Transverse colon (tissue), 3 donors: ENCODE data around the gene KIF2C.

Source experiments
- CTCF ChIP-seq, 5 experiments: fragments of 200-600 bp in 3 of 5; fragments of 450-650 bp in 2 of 5; sonication (generic) in 3 of 5; IDR thresholded peaks; 1 replicate in 2 of 5; 2 replicates in 3 of 5; pipeline ENCODE4 v1.5.1; 2016 to 2017; ENCODE audit warnings: antibody characterized with exemption in 5 of 5, inconsistent platforms in 3 of 5, mild to moderate bottlenecking in 2 of 5, moderate library complexity in 1 of 5
- POLR2A ChIP-seq: fragments of 450-650 bp; IDR thresholded peaks from one replicate; pipeline ENCODE4 v1.6.1; 2016; ENCODE audit warnings: antibody characterized with exemption, mild to moderate bottlenecking, moderate library complexity

GRCh38 chr1:44705938-44706337 lies 33.7 kb upstream of the KIF2C start:
- TF ChIP-seq CTCF (IDR thresholded peaks at IDR 0.05) (no peak), POLR2A (no peak)
